ENCODE results near the gene SYK.
A peak's percentile ranks its signal among the peaks of the same experiment; 100 is the strongest.

SYK gene

GRCh38 chr9:90909225-90909624, 107.6 kb downstream of the SYK start:
- DNase-seq (ENCODE audit: low read depth): no peak
- no peaks in the 10 kb centered on the region for H3K9me3 ChIP-seq (ENCODE audit: control insufficient read depth, low read length)

DNA sequence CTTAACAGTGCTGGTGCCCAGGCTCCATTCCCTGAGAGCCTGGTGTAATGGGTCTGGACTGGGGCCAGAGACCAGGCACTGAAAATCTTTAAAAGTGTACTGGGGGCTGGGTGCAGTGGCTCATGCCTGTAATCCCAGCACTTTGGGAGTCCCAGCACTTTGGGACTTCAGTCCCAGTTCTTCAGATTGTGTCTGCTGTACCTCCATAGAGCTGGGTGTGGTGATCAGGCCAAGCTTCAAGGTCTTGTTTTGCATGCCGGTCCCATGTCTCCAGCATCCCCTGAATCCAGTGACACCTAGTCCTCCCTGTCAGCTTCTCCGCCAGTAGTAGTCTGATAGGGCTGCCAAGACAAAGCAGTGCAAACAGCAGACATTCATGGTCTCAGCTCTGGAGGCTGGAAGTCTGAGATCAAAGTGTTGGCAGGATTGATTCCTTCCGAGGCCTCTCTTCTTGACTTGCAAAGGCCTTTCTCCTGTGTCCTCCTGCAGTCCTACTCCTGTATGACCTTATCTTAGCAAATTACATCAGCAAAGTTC, 108.2 kb downstream of the SYK start:
- no peak for DNase-seq (ENCODE audit: low read depth)
- H3K9me3 ChIP-seq (ENCODE audit: control insufficient read depth, low read length): no peaks in the 10 kb centered on the region
- H3K9ac ChIP-seq (ENCODE audit: low read length): no peak overlapping the region

More at GRCh38 chr9:90909225-90909624, 107.6 kb downstream of the SYK start:
- no peaks in the 10 kb centered on the region for H3K27me3 ChIP-seq (replicated peaks; ENCODE audit: control insufficient read depth, insufficient read depth, low read length)
- H3K36me3 ChIP-seq (ENCODE audit: control insufficient read depth, insufficient read depth, low read length, severe bottlenecking): no peaks in the 10 kb centered on the region
- no peak overlapping the region for H3K9ac ChIP-seq (ENCODE audit: low read length)
- no peaks in the 10 kb centered on the region for H3K4me1 ChIP-seq (ENCODE audit: control insufficient read depth, insufficient read depth, low read length)
- no peak overlapping the region for H3K4me3 ChIP-seq (ENCODE audit: low read length)

GRCh38 chr9:90914196-90914595, 112.6 kb downstream of the SYK start:
- H3K27me3 ChIP-seq (replicated peaks; ENCODE audit: control insufficient read depth, insufficient read depth, low read length): no peaks in the 10 kb centered on the region
- no peak overlapping the region for H3K4me3 ChIP-seq (ENCODE audit: low read length)
- H3K4me1 ChIP-seq (ENCODE audit: control insufficient read depth, insufficient read depth, low read length): peaks cover 4% of the 10 kb centered on the region
- H3K9ac ChIP-seq (ENCODE audit: low read length): peak overlapping the region; percentile 48
- DNase-seq (ENCODE audit: low read depth): no peak
- peaks cover 6% of the 10 kb centered on the region for H3K9me3 ChIP-seq (ENCODE audit: control insufficient read depth, low read length)
- no peaks in the 10 kb centered on the region for H3K36me3 ChIP-seq (ENCODE audit: control insufficient read depth, insufficient read depth, low read length, severe bottlenecking)

More for the DNA sequence above, 108.2 kb downstream of the SYK start:
- Histone ChIP-seq H3K27me3 (replicated peaks; ENCODE audit: control insufficient read depth, insufficient read depth, low read length) (no peaks in the 10 kb centered on the region), H3K4me1 (ENCODE audit: control insufficient read depth, insufficient read depth, low read length) (no peaks in the 10 kb centered on the region), H3K4me3 (ENCODE audit: low read length) (no peak overlapping the region), H3K36me3 (ENCODE audit: control insufficient read depth, insufficient read depth, low read length, severe bottlenecking) (no peaks in the 10 kb centered on the region)

- no peaks in the 10 kb centered on the region for H3K36me3 ChIP-seq (ENCODE audit: control insufficient read depth, insufficient read depth, low read length, severe bottlenecking)
- no peaks in the 10 kb centered on the region for H3K27me3 ChIP-seq (replicated peaks; ENCODE audit: control insufficient read depth, insufficient read depth, low read length)
- peaks cover 6% of the 10 kb centered on the region for H3K9me3 ChIP-seq (ENCODE audit: control insufficient read depth, low read length)
- no peak overlapping the region for H3K4me3 ChIP-seq (ENCODE audit: low read length)
- peaks cover 9% of the 10 kb centered on the region for H3K4me1 ChIP-seq (ENCODE audit: control insufficient read depth, insufficient read depth, low read length)
- H3K9ac ChIP-seq (ENCODE audit: low read length): peak overlapping the region; percentile 48
- peak; percentile 86 for DNase-seq (ENCODE audit: low read depth)
Observed at GRCh38 chr9:90914868-90915483, 113.4 kb downstream of the SYK start.

GRCh38 chr9:90915693-90916092, 114.1 kb downstream of the SYK start:
- peaks cover 6% of the 10 kb centered on the region for H3K9me3 ChIP-seq (ENCODE audit: control insufficient read depth, low read length)
- H3K27me3 ChIP-seq (replicated peaks; ENCODE audit: control insufficient read depth, insufficient read depth, low read length): no peaks in the 10 kb centered on the region
- no peak overlapping the region for H3K4me3 ChIP-seq (ENCODE audit: low read length)
- H3K9ac ChIP-seq (ENCODE audit: low read length): peak overlapping the region; percentile 43
- no peaks in the 10 kb centered on the region for H3K36me3 ChIP-seq (ENCODE audit: control insufficient read depth, insufficient read depth, low read length, severe bottlenecking)
- peaks cover 16% of the 10 kb centered on the region for H3K4me1 ChIP-seq (ENCODE audit: control insufficient read depth, insufficient read depth, low read length)
- DNase-seq (ENCODE audit: low read depth): peak; percentile 51

GRCh38 chr9:90916147-90916734, 114.6 kb downstream of the SYK start:
- no peak for DNase-seq (ENCODE audit: low read depth)
- Histone ChIP-seq H3K27me3 (replicated peaks; ENCODE audit: control insufficient read depth, insufficient read depth, low read length) (no peaks in the 10 kb centered on the region), H3K36me3 (ENCODE audit: control insufficient read depth, insufficient read depth, low read length, severe bottlenecking) (no peaks in the 10 kb centered on the region), H3K4me1 (ENCODE audit: control insufficient read depth, insufficient read depth, low read length) (peaks cover 21% of the 10 kb centered on the region), H3K9me3 (ENCODE audit: control insufficient read depth, low read length) (peaks cover 6% of the 10 kb centered on the region), H3K9ac (ENCODE audit: low read length) (no peak overlapping the region), H3K4me3 (ENCODE audit: low read length) (no peak overlapping the region)

DNA sequence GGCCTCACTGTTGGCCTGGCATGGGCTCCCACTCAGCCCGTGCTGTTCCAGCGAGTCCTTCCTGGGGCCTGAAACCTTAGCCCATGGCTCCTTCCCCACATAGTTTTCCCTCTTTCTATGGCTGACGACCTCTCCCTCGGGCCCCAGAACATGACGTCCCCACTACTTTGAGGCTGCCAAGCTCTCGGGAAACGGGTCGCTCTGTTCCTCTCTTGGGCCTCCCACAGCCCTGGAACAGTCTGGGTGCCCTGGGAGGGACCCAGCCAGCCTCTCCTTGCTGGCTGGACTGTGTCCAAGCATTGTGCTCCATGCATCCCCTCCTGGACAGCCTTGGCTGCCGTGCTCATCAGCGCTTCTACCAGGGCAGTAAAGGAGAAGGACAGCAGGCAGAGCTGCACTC, 118.3 kb downstream of the SYK start:
- no peak overlapping the region for H3K4me3 ChIP-seq (ENCODE audit: low read length)
- no peak for DNase-seq (ENCODE audit: low read depth)

GRCh38 chr9:90921104-90921503, 119.5 kb downstream of the SYK start:
- Histone ChIP-seq H3K27me3 (replicated peaks; ENCODE audit: control insufficient read depth, insufficient read depth, low read length) (no peaks in the 10 kb centered on the region), H3K9ac (ENCODE audit: low read length) (no peak overlapping the region), H3K9me3 (ENCODE audit: control insufficient read depth, low read length) (peaks cover 17% of the 10 kb centered on the region), H3K4me1 (ENCODE audit: control insufficient read depth, insufficient read depth, low read length) (peaks cover 46% of the 10 kb centered on the region), H3K4me3 (ENCODE audit: low read length) (no peak overlapping the region), H3K36me3 (ENCODE audit: control insufficient read depth, insufficient read depth, low read length, severe bottlenecking) (no peaks in the 10 kb centered on the region)
- DNase-seq (ENCODE audit: low read depth): peak; percentile 14

More for the DNA sequence above, 118.3 kb downstream of the SYK start:
- H3K36me3 ChIP-seq (ENCODE audit: control insufficient read depth, insufficient read depth, low read length, severe bottlenecking): no peaks in the 10 kb centered on the region
- no peak overlapping the region for H3K9ac ChIP-seq (ENCODE audit: low read length)
- peaks cover 17% of the 10 kb centered on the region for H3K9me3 ChIP-seq (ENCODE audit: control insufficient read depth, low read length)
- H3K27me3 ChIP-seq (replicated peaks; ENCODE audit: control insufficient read depth, insufficient read depth, low read length): no peaks in the 10 kb centered on the region
- H3K4me1 ChIP-seq (ENCODE audit: control insufficient read depth, insufficient read depth, low read length): peaks cover 38% of the 10 kb centered on the region

GRCh38 chr9:90921969-90922368, 120.3 kb downstream of the SYK start:
- no peaks in the 10 kb centered on the region for H3K36me3 ChIP-seq (ENCODE audit: control insufficient read depth, insufficient read depth, low read length, severe bottlenecking)
- peaks cover 55% of the 10 kb centered on the region for H3K4me1 ChIP-seq (ENCODE audit: control insufficient read depth, insufficient read depth, low read length)
- H3K9me3 ChIP-seq (ENCODE audit: control insufficient read depth, low read length): peaks cover 17% of the 10 kb centered on the region
- no peak overlapping the region for H3K4me3 ChIP-seq (ENCODE audit: low read length)
- no peaks in the 10 kb centered on the region for H3K27me3 ChIP-seq (replicated peaks; ENCODE audit: control insufficient read depth, insufficient read depth, low read length)
- H3K9ac ChIP-seq (ENCODE audit: low read length): no peak overlapping the region
- DNase-seq (ENCODE audit: low read depth): no peak

DNA sequence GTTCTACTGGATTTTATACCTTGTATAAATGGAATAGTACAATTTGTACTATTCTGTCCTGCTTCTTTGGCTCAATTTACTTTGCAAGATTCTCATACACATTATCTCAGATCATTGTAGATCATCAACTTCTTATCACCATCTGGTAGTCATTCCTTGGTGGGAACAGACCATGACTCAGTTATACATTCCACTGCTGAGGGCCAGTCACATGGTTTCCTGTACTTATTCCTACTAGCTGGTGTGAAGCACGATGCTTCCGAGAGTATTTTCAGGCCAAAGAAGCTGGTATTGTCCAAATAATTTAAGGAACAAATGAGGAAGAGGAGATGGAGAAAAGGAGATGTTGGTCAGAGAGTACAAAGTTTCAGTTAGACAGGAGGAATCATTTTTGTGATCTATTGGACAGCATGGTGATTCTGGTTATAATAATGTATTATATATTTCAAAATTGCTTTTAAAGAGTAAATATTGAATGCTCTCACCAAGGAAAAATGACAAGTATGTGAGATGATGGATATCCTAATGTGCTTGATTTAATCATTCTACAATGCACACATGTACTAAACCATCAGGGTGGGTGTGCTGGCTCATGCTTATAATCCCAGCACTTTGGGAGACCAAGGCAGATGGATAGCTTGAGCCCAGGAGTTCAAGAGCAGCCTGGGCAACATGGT, 124.1 kb downstream of the SYK start:
- peak overlapping the region; percentile 30 for H3K9ac ChIP-seq (ENCODE audit: low read length)
- no peak overlapping the region for H3K4me3 ChIP-seq (ENCODE audit: low read length)
- DNase-seq (ENCODE audit: low read depth): peak; percentile 62
- H3K4me1 ChIP-seq (ENCODE audit: control insufficient read depth, insufficient read depth, low read length): peaks cover 47% of the 10 kb centered on the region
- H3K36me3 ChIP-seq (ENCODE audit: control insufficient read depth, insufficient read depth, low read length, severe bottlenecking): no peaks in the 10 kb centered on the region
- H3K27me3 ChIP-seq (replicated peaks; ENCODE audit: control insufficient read depth, insufficient read depth, low read length): no peaks in the 10 kb centered on the region
- H3K9me3 ChIP-seq (ENCODE audit: control insufficient read depth, low read length): peaks cover 11% of the 10 kb centered on the region

- no peak overlapping the region for H3K4me3 ChIP-seq (ENCODE audit: low read length)
- DNase-seq (ENCODE audit: low read depth): no peak
- H3K36me3 ChIP-seq (ENCODE audit: control insufficient read depth, insufficient read depth, low read length, severe bottlenecking): no peaks in the 10 kb centered on the region
Observed at GRCh38 chr9:90926936-90927335, 125.3 kb downstream of the SYK start.

More at GRCh38 chr9:90926936-90927335, 125.3 kb downstream of the SYK start:
- H3K27me3 ChIP-seq (replicated peaks; ENCODE audit: control insufficient read depth, insufficient read depth, low read length): no peaks in the 10 kb centered on the region
- peaks cover 38% of the 10 kb centered on the region for H3K4me1 ChIP-seq (ENCODE audit: control insufficient read depth, insufficient read depth, low read length)
- H3K9me3 ChIP-seq (ENCODE audit: control insufficient read depth, low read length): peaks cover 11% of the 10 kb centered on the region
- H3K9ac ChIP-seq (ENCODE audit: low read length): no peak overlapping the region

Data from adipocyte (in vitro differentiated cells).